MM.1S (cell line): ENCODE measurements around the gene DDT.

Experiments used
- DNase-seq: peaks from one replicate; pipeline ENCODE4 v3.0.0-alpha.2; 2015
- H2AFZ ChIP-seq: fragments of 300-600 bp; sonication (generic); 2 replicates; pipeline ENCODE4 v1.6.0; 2016; ENCODE audit warnings: antibody characterized with exemption, low read length
- H3F3A ChIP-seq: fragments of 300-600 bp; sonication (generic); 2 replicates; pipeline ENCODE4 v1.6.1; 2016; ENCODE audit warnings: mild to moderate bottlenecking, antibody characterized with exemption, low read length, moderate library complexity, mixed read lengths; ENCODE audit not compliant: insufficient read depth
- H3K27ac ChIP-seq: fragments of 300-600 bp; sonication (generic); 2 replicates; pipeline ENCODE4 v1.5.1; 2016; ENCODE audit warnings: mild to moderate bottlenecking, low read length
- H3K27me3 ChIP-seq: fragments of 300-600 bp; sonication (generic); replicated peaks from 2 replicates; pipeline ENCODE4 v1.6.0; 2016; ENCODE audit warnings: low read length; ENCODE audit not compliant: insufficient read depth
- H3K36me3 ChIP-seq: fragments of 300-600 bp; sonication (generic); replicated peaks from 2 replicates; pipeline ENCODE4 v1.6.1; 2016; ENCODE audit warnings: mild to moderate bottlenecking, low read length, mixed read lengths; ENCODE audit not compliant: insufficient read depth
- H3K4me1 ChIP-seq: fragments of 300-600 bp; sonication (generic); 2 replicates; pipeline ENCODE4 v1.6.1; 2016; ENCODE audit warnings: low read length, mixed read lengths
- H3K4me2 ChIP-seq: fragments of 300-600 bp; sonication (generic); 2 replicates; pipeline ENCODE4 v1.6.0; 2016; ENCODE audit warnings: low read depth, low read length
- H3K4me3 ChIP-seq: fragments of 300-600 bp; sonication (generic); 2 replicates; pipeline ENCODE4 v1.5.1; 2016; ENCODE audit warnings: low read length, mixed read lengths
- H3K79me2 ChIP-seq: fragments of 300-600 bp; sonication (generic); 2 replicates; pipeline ENCODE4 v1.6.1; 2016; ENCODE audit warnings: mixed run types, low read length, mixed read lengths
- H3K9ac ChIP-seq: fragments of 300-600 bp; sonication (generic); 2 replicates; pipeline ENCODE4 v1.6.1; 2016; ENCODE audit warnings: low read length, mixed read lengths
- H3K9me2 ChIP-seq: fragments of 300-600 bp; sonication (generic); replicated peaks from 2 replicates; pipeline ENCODE4 v1.6.1; 2016; ENCODE audit warnings: mild to moderate bottlenecking, low read length, mixed read lengths; ENCODE audit not compliant: insufficient read depth
- H3K9me3 ChIP-seq: fragments of 300-600 bp; sonication (generic); replicated peaks from 2 replicates; pipeline ENCODE4 v1.6.1; 2016; ENCODE audit warnings: mild to moderate bottlenecking, low read length, mixed read lengths; ENCODE audit not compliant: insufficient read depth
- H4K20me1 ChIP-seq: fragments of 300-600 bp; sonication (generic); 2 replicates; pipeline ENCODE4 v1.6.1; 2016; ENCODE audit warnings: mild to moderate bottlenecking, low read length, moderate library complexity, mixed read lengths; ENCODE audit not compliant: insufficient read depth
- EZH2 ChIP-seq: fragments of 300-600 bp; sonication (generic); optimal IDR thresholded peaks from 2 replicates; pipeline ENCODE3; 2017; ENCODE audit warnings: low read depth, mild to moderate bottlenecking, antibody characterized with exemption, low read length, mixed read lengths
- EZH2phosphoT487 ChIP-seq: fragments of 300-600 bp; sonication (generic); IDR thresholded peaks from 2 replicates; pipeline ENCODE4 v1.6.1; 2018; ENCODE audit warnings: antibody characterized with exemption, low read length
- TF ChIP-seq, protein P1 (sequence below): fragments of 300-600 bp; sonication (generic); IDR thresholded peaks from 2 replicates; pipeline ENCODE4 v1.5.1; 2016; ENCODE audit warnings: antibody characterized with exemption, low read length, mixed read lengths

DDT gene

DNA sequence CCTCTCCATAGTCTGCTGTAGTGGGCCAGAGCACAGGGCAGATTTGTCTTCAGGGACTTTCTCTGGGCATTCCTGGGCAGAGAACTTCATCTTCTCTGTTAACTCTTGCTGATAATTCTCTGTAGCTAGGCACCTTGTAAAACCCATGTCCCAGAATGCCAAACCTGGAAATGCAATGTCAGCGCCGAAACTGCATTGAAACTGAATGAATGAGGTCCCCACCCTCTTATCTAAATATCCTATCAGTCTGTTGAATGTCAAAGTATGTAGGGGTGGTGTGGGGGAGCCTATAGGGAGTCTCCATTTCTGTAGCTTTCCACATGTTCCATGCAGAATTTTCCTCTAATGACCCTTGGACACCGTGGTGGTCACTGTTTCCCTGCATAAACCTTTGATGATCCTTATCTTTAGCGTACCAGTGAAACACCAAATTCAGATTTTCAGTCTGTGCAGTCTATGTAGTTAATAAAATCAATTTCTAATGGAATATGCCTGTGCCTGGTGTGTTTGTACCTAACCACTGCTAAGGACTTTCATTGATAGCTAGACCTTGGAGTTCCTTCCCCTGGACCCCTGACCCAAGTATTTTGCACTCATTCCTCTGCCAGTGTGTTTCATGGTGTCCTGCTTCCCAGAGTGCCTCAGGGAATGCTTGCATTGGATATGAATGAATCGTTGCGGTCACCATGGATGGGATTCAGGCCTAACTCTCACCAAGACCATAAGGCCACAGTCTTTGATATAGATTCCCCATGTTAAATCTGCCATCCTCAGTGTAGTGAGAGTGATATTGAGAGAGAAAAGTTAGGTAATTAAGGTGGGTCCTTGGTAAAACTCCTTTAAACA is 34.4 kb upstream of the DDT start:
- Histone ChIP-seq H3K4me3 (no peak overlapping the region), H3K27me3 (no peaks in the 10 kb centered on the region), H3F3A (peaks cover 9% of the 10 kb centered on the region; the same call in 1 of the 2 replicates), H3K36me3 (no peaks in the 10 kb centered on the region), H3K4me1 (peaks cover 14% of the 10 kb centered on the region; the same call in 1 of the 2 replicates), H4K20me1 (no peaks in the 10 kb centered on the region), H3K27ac (no peak overlapping the region), H3K9me2 (no peaks in the 10 kb centered on the region), H2AFZ (0 out of 2 replicates have a peak overlapping the region, but pooled peaks have one; percentile 14), H3K9ac (no peak overlapping the region), H3K4me2 (no peak overlapping the region), H3K79me2 (peaks cover 24% of the 10 kb centered on the region), H3K9me3 (no peaks in the 10 kb centered on the region)
- TF ChIP-seq, protein P1, sequence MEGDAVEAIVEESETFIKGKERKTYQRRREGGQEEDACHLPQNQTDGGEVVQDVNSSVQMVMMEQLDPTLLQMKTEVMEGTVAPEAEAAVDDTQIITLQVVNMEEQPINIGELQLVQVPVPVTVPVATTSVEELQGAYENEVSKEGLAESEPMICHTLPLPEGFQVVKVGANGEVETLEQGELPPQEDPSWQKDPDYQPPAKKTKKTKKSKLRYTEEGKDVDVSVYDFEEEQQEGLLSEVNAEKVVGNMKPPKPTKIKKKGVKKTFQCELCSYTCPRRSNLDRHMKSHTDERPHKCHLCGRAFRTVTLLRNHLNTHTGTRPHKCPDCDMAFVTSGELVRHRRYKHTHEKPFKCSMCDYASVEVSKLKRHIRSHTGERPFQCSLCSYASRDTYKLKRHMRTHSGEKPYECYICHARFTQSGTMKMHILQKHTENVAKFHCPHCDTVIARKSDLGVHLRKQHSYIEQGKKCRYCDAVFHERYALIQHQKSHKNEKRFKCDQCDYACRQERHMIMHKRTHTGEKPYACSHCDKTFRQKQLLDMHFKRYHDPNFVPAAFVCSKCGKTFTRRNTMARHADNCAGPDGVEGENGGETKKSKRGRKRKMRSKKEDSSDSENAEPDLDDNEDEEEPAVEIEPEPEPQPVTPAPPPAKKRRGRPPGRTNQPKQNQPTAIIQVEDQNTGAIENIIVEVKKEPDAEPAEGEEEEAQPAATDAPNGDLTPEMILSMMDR: no peak
- no peak for TF ChIP-seq EZH2
- TF ChIP-seq EZH2phosphoT487: no peak
- DNase-seq: no peak

DNA sequence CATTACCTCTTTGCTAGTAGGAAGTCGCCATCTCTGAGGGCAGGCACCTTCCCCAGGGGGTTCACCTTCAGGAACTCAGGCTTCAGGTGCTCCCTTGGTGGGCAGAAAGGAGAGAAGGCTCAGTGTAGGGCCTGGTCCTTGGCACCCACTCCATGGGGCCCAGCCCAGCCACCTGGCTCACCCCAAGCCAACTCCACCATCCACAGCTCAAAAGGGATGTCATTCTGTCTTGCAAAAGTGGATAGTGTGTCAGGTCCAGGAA is 33.7 kb upstream of the DDT start:
- Histone ChIP-seq H3K9ac (no peak overlapping the region), H3F3A (peaks cover 9% of the 10 kb centered on the region; the same call in 1 of the 2 replicates), H4K20me1 (no peaks in the 10 kb centered on the region), H3K36me3 (no peaks in the 10 kb centered on the region), H3K4me2 (no peak overlapping the region), H3K79me2 (peaks cover 18% of the 10 kb centered on the region), H3K4me3 (no peak overlapping the region), H3K27me3 (no peaks in the 10 kb centered on the region), H3K9me3 (no peaks in the 10 kb centered on the region), H2AFZ (0 out of 2 replicates have a peak overlapping the region, but pooled peaks have one; percentile 14), H3K9me2 (no peaks in the 10 kb centered on the region), H3K4me1 (peaks cover 14% of the 10 kb centered on the region; the same call in 1 of the 2 replicates), H3K27ac (no peak overlapping the region)
- no peak for TF ChIP-seq EZH2phosphoT487
- no peak for TF ChIP-seq EZH2
- TF ChIP-seq, protein P1: no peak
- DNase-seq: no peak

DNA sequence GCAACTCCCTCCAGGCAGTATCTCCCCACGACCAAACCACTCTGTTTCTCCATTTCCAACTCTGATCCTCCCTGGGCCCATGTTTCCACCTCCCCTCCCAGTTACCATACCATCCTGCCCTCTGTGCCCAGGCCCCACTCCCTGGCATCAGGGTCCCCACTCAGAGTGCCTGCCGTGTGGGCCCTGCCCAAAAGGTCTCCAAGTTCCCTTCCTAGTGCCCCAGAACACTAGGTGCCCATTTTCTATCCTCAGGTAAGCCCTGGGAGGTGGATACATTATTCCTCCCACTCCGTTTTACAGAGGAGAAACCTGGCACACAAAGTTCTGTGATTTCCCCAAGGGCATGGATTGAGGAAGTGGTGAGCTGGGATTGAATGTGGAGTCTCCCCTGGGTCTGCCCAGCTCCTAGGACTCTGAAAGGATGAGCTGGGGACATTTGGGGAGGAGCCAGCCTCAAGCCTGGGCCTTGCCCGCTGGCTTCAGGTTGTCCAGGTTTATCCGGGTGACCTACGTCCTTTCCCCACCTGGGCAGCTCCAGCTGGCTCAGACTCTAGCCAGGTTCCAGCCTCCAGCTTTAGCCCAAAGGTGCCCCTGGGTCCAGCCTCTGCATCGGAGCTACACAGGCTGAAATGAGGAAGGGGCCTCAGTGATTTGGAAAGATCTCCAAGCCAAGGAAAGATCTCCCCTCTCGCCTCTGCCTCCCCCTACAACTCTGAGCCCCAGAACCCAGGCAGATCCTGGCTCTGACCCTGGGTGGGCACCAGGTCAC is 33.2 kb upstream of the DDT start:
- Histone ChIP-seq H3K9ac (no peak overlapping the region), H3K9me3 (no peaks in the 10 kb centered on the region), H3K36me3 (no peaks in the 10 kb centered on the region), H3K27ac (no peak overlapping the region), H4K20me1 (no peaks in the 10 kb centered on the region), H3F3A (peaks cover 9% of the 10 kb centered on the region; the same call in 1 of the 2 replicates), H3K4me1 (peaks cover 13% of the 10 kb centered on the region; the same call in 1 of the 2 replicates), H3K4me3 (no peak overlapping the region), H3K4me2 (no peak overlapping the region), H2AFZ (no peak overlapping the region), H3K9me2 (no peaks in the 10 kb centered on the region), H3K27me3 (no peaks in the 10 kb centered on the region), H3K79me2 (peaks cover 12% of the 10 kb centered on the region)
- no peak for DNase-seq
- TF ChIP-seq, protein P1: no peak
- TF ChIP-seq EZH2phosphoT487: no peak
- TF ChIP-seq EZH2: no peak
